Smooth muscle cell (in vitro differentiated cells): Measurements from ENCODE around the gene COG3. TPM values are rescaled to one million over a fixed set of nuclear protein-coding genes. Genes with fewer than 3 reads are reported as not detected.

ENCODE experiments used
- DNase-seq: peaks from one replicate; lab custom pipeline; 2025; ENCODE audit not compliant: unreplicated experiment; lab: John Stamatoyannopoulos, UW
- H2AFZ ChIP-seq: fragments of 200-600 bp; sonication (generic); 2 replicates; pipeline ENCODE4 v1.6.0; 2016; ENCODE audit warnings: antibody characterized with exemption, low read depth, mild to moderate bottlenecking
- H3F3A ChIP-seq: fragments of 200-600 bp; sonication (generic); 2 replicates; pipeline ENCODE4 v1.6.0; 2017; ENCODE audit warnings: antibody characterized with exemption, low read depth
- H3K27ac ChIP-seq: fragments of 200-600 bp; sonication (generic); 2 replicates; pipeline ENCODE4 v1.5.1; 2016; ENCODE audit warnings: low read depth, mild to moderate bottlenecking
- H3K27me3 ChIP-seq: fragments of 200-600 bp; sonication (generic); 2 replicates; pipeline ENCODE4 v1.6.1; 2016; ENCODE audit warnings: low read depth, mild to moderate bottlenecking
- H3K36me3 ChIP-seq: fragments of 200-600 bp; sonication (generic); 2 replicates; pipeline ENCODE4 v1.5.1; 2016; ENCODE audit warnings: low read depth
- H3K4me1 ChIP-seq: fragments of 200-600 bp; sonication (generic); 2 replicates; pipeline ENCODE4 v1.5.1; 2016; ENCODE audit warnings: low read depth
- H3K4me2 ChIP-seq: fragments of 200-600 bp; sonication (generic); 2 replicates; pipeline ENCODE4 v1.6.0; 2016; ENCODE audit warnings: mild to moderate bottlenecking
- H3K4me3 ChIP-seq: fragments of 200-600 bp; sonication (generic); 2 replicates; pipeline ENCODE4 v1.5.1; 2016; ENCODE audit warnings: mild to moderate bottlenecking
- H3K79me2 ChIP-seq: fragments of 200-600 bp; sonication (generic); 2 replicates; pipeline ENCODE4 v1.6.0; 2016; ENCODE audit warnings: low read depth, mild to moderate bottlenecking
- H3K9ac ChIP-seq: fragments of 200-600 bp; sonication (generic); 2 replicates; pipeline ENCODE4 v1.6.0; 2016; ENCODE audit warnings: low read depth
- H3K9me3 ChIP-seq: fragments of 200-600 bp; sonication (generic); replicated peaks from 2 replicates; pipeline ENCODE4 v1.5.1; 2016; ENCODE audit warnings: low read depth
- H4K20me1 ChIP-seq: fragments of 200-600 bp; sonication (generic); 2 replicates; pipeline ENCODE4 v1.6.0; 2016; ENCODE audit warnings: low read depth
- WGBS: methylation state at CpG from one replicate; pipeline ENCODE4 v1.1.7; 2016; ENCODE audit warnings: low lambda C conversion rate; 5-methylcytosine and 5-hydroxymethylcytosine counted together
- polyA plus RNA-seq: library from polyadenylated mRNA; unstranded; fragments of >200 nt; fragmentation: Nextera tagmentation; extraction: Ambion mirVana; gene quantifications from 2 replicates; pipeline ENCODE4 v1.2.1, GENCODE V29; 2016
- total RNA-seq: library from RNA; depleted of rRNA; stranded (reverse); fragments of >200 nt; gene quantifications from 2 replicates; pipeline ENCODE4 v1.2.3, GENCODE V29; 2014
- TF ChIP-seq, protein P1 (sequence below): fragments of 200-600 bp; sonication (generic); IDR thresholded peaks from 2 replicates; pipeline ENCODE4 v1.5.1; 2017; ENCODE audit warnings: borderline replicate concordance, mild to moderate bottlenecking, antibody characterized with exemption; ENCODE audit not compliant: insufficient read depth, poor library complexity, severe bottlenecking

COG3 gene
- total and polyA plus RNA-seq, 2 experiments from 2014 or later, result 23.0 to 38.2 TPM

DNA sequence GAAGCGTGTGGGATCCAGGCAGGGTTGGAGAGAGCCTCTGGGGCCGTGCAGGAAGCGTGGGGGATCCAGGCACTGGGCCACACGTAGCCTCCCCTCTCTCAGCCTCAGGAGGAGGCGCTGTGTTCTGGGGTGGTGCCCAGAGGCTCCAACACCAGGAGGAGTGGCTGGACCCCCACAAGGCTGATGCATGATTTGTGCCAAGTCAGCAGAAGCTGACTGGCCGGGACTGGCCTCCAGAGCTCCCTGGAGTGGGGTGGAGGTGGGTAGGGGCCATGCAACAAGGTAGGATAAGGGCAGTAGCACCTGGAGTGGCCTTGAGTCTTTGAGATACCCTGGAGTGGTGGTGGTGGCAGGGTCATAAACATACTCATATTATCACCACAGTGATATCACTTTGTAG lies 75.5 kb downstream of the COG3 start:
- Histone ChIP-seq H3K36me3 (peaks cover 10% of the 10 kb centered on the region), H3F3A (peaks cover 10% of the 10 kb centered on the region), H3K27ac (no peak overlapping the region), H4K20me1 (peaks cover 5% of the 10 kb centered on the region), H3K4me2 (no peak overlapping the region), H3K79me2 (no peaks in the 10 kb centered on the region), H3K9me3 (no peaks in the 10 kb centered on the region), H3K4me1 (no peaks in the 10 kb centered on the region), H2AFZ (no peak overlapping the region), H3K9ac (no peak overlapping the region), H3K4me3 (no peak overlapping the region), H3K27me3 (no peaks in the 10 kb centered on the region)
- no peak for DNase-seq
- WGBS, result 90% methylated on average over 6 of the region's 6 CpGs
- TF ChIP-seq, protein P1, sequence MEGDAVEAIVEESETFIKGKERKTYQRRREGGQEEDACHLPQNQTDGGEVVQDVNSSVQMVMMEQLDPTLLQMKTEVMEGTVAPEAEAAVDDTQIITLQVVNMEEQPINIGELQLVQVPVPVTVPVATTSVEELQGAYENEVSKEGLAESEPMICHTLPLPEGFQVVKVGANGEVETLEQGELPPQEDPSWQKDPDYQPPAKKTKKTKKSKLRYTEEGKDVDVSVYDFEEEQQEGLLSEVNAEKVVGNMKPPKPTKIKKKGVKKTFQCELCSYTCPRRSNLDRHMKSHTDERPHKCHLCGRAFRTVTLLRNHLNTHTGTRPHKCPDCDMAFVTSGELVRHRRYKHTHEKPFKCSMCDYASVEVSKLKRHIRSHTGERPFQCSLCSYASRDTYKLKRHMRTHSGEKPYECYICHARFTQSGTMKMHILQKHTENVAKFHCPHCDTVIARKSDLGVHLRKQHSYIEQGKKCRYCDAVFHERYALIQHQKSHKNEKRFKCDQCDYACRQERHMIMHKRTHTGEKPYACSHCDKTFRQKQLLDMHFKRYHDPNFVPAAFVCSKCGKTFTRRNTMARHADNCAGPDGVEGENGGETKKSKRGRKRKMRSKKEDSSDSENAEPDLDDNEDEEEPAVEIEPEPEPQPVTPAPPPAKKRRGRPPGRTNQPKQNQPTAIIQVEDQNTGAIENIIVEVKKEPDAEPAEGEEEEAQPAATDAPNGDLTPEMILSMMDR, result no peak

DNA sequence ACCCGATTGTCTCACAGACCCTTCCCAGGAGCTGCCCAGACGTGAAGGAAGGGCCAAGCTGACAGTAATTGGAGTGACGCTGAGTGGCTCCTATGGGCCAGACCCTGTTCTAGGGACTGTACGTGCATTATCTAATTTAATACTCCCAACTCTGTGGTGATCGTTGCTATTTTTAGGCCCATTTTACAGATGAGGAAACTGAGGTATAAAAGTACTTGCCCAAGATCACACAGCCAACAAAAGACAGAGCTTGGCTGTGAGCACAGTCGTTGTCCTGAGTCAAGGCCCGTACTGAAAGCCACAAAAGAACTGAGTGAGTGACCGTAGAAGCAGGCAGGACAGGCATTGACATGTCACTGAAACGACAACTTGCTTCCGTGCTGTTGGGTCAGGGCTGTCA lies 76.1 kb downstream of the COG3 start:
- Histone ChIP-seq H3K27ac (no peak overlapping the region), H2AFZ (no peak overlapping the region), H3K9ac (no peak overlapping the region), H4K20me1 (no peaks in the 10 kb centered on the region), H3F3A (peaks cover 10% of the 10 kb centered on the region), H3K4me3 (no peak overlapping the region), H3K4me1 (no peaks in the 10 kb centered on the region), H3K27me3 (no peaks in the 10 kb centered on the region), H3K9me3 (no peaks in the 10 kb centered on the region), H3K79me2 (no peaks in the 10 kb centered on the region), H3K4me2 (no peak overlapping the region), H3K36me3 (peaks cover 4% of the 10 kb centered on the region)
- TF ChIP-seq, protein P1, result no peak
- WGBS, result 90% methylated on average over 10 of the region's 10 CpGs
- DNase-seq, result no peak

DNA sequence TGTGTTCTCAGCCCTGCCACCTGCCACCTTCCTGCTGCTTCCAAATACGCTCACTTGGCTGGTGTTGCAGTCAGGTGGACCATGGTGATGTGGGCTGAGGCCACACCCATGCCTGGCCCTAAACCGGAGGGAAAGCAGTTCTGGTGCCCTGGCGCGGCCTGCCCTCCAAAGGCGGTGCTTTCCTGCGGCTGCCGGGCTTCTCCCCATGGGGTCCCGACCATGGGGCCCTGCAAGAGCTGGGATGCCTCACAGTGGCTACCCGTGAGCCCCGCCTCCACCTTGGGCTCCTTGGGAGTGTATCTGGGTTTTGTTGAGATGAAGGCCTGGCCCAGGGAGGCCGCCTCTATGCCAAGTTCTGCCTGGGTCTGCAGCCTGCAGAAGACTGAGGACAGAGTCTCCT lies 77.1 kb downstream of the COG3 start:
- no peaks in the 10 kb centered on the region for H3K79me2 ChIP-seq
- no peak overlapping the region for H2AFZ ChIP-seq
- no peaks in the 10 kb centered on the region for H3K36me3 ChIP-seq
- peaks cover 7% of the 10 kb centered on the region for H3F3A ChIP-seq
- H4K20me1 ChIP-seq, result no peaks in the 10 kb centered on the region
- 86% methylated on average over 11 of the region's 11 CpGs for WGBS
- H3K4me1 ChIP-seq, result no peaks in the 10 kb centered on the region
- no peaks in the 10 kb centered on the region for H3K27me3 ChIP-seq
- no peak overlapping the region for H3K9ac ChIP-seq
- TF ChIP-seq, protein P1, result no peak
- no peak overlapping the region for H3K4me3 ChIP-seq
- no peak for DNase-seq
- H3K4me2 ChIP-seq, result no peak overlapping the region
- H3K9me3 ChIP-seq, result no peaks in the 10 kb centered on the region
- H3K27ac ChIP-seq, result no peak overlapping the region

DNA sequence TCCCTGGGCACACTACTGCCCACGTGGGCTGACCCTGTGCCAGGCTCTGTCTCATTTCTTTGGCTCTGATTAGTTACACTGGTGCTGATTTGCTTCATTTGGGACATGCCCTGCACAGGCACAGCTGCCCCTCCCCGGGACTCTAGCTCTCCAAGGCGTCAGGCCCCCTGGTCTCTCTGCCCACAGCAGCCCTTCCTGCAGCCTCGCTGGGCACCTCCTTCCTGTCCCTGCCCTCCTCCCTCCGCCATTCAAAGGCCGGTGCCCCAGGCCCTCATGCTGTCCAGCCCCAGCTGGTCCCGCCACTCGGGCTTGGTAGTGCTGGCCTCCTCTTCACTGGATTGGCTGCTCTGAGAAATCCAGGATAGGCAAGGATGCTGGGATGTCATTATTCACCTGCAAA lies 77.7 kb downstream of the COG3 start:
- Histone ChIP-seq H3K79me2 (no peaks in the 10 kb centered on the region), H3F3A (peaks cover under 1% of the 10 kb centered on the region), H3K27me3 (no peaks in the 10 kb centered on the region), H3K27ac (no peak overlapping the region), H2AFZ (no peak overlapping the region), H3K9ac (no peak overlapping the region), H4K20me1 (no peaks in the 10 kb centered on the region), H3K4me1 (no peaks in the 10 kb centered on the region), H3K36me3 (no peaks in the 10 kb centered on the region), H3K4me2 (no peak overlapping the region), H3K9me3 (no peaks in the 10 kb centered on the region), H3K4me3 (no peak overlapping the region)
- 93% methylated on average over 7 of the region's 8 CpGs for WGBS
- DNase-seq, result no peak
- TF ChIP-seq, protein P1, result no peak
